Thoracic aorta (tissue), 2 donors: ENCODE measurements around the gene ZNF750. TPM values are rescaled to one million over a fixed set of nuclear protein-coding genes. Genes with fewer than 3 reads are reported as not detected.

Experiments
- ATAC-seq: fragments of 150-250 bp; one replicate; pipeline ENCODE4 v1.8.0; 2017; ENCODE audit warnings: low read depth; ENCODE audit not compliant: insufficient number of reproducible peaks, low FRiP score
- DNase-seq: peaks from one replicate; pipeline ENCODE4 v3.0.0-alpha.2; 2020; ENCODE audit warnings: low spot score
- H3K27ac ChIP-seq, 2 donors: fragments of 200-600 bp; sonication (generic); 1 replicate in 1 of 2; 2 replicates in 1 of 2; pipeline ENCODE4 v1.5.1; 2016; ENCODE audit warnings: mild to moderate bottlenecking in 2 of 2, moderate library complexity in 2 of 2
- H3K27me3 ChIP-seq: fragments of 200-600 bp; sonication (generic); replicated peaks from 2 replicates; pipeline ENCODE4 v1.6.0; 2016; ENCODE audit warnings: mild to moderate bottlenecking; ENCODE audit not compliant: insufficient read depth
- H3K36me3 ChIP-seq: fragments of 200-600 bp; sonication (generic); one replicate; pipeline ENCODE4 v1.5.1; 2016
- H3K4me1 ChIP-seq, 2 donors: fragments of 200-600 bp; sonication (generic); 1 replicate in 1 of 2; 2 replicates in 1 of 2; pipeline versions ENCODE4 v1.5.1 to v1.6.0; 2016; ENCODE audit warnings: low read depth in 2 of 2, mild to moderate bottlenecking in 1 of 2; ENCODE audit not compliant: control insufficient read depth in 1 of 2
- H3K4me3 ChIP-seq: fragments of 200-600 bp; sonication (generic); 2 replicates; pipeline ENCODE4 v1.5.1; 2016; ENCODE audit warnings: mild to moderate bottlenecking
- H3K9me3 ChIP-seq: fragments of 200-600 bp; sonication (generic); 2 replicates; pipeline ENCODE4 v1.5.1; 2016
- CTCF ChIP-seq: fragments of 200-600 bp; sonication (generic); IDR thresholded peaks from one replicate; pipeline ENCODE4 v1.5.1; 2019; ENCODE audit warnings: antibody characterized with exemption
- total RNA-seq, 2 donors: library from RNA; depleted of rRNA; stranded (reverse); fragments of >200 nt; gene quantifications; one replicate each; pipeline versions ENCODE4 v1.1.0 to v1.2.3, GENCODE V29; 2016

The ZNF750 gene
- total RNA-seq, 2 donors from 2014 or later: not detected

GRCh38 chr17:82783498-82783897 lies 56.3 kb downstream of the ZNF750 start:
- Histone ChIP-seq H3K36me3 (peaks cover 17% of the 10 kb centered on the region), H3K4me1 (no peaks in the 10 kb centered on the region), H3K27me3 (no peaks in the 10 kb centered on the region), H3K4me3 (no peak overlapping the region), H3K27ac (no peak overlapping the region), H3K9me3 (no peaks in the 10 kb centered on the region)
- ATAC-seq (no peak), DNase-seq (no peak)
- no peak for TF ChIP-seq CTCF

GRCh38 chr17:82782657-82783207 lies 57.1 kb downstream of the ZNF750 start:
- Histone ChIP-seq H3K36me3 (peaks cover 17% of the 10 kb centered on the region), H3K9me3 (no peaks in the 10 kb centered on the region), H3K4me1 (no peaks in the 10 kb centered on the region), H3K27ac (no peak overlapping the region), H3K4me3 (no peak overlapping the region), H3K27me3 (no peaks in the 10 kb centered on the region)
- DNase-seq: no peak
- no peak for ATAC-seq
- no peak for TF ChIP-seq CTCF

GRCh38 chr17:82781894-82782274 lies 57.9 kb downstream of the ZNF750 start:
- DNase-seq (peak; percentile 32), ATAC-seq (no peak)
- no peak overlapping the region for H3K4me3 ChIP-seq
- no peaks in the 10 kb centered on the region for H3K27me3 ChIP-seq
- no peak overlapping the region for H3K27ac ChIP-seq
- H3K9me3 ChIP-seq: no peaks in the 10 kb centered on the region
- peak; percentile 93 for TF ChIP-seq CTCF
- H3K4me1 ChIP-seq: no peaks in the 10 kb centered on the region
- peaks cover 17% of the 10 kb centered on the region for H3K36me3 ChIP-seq

- TF ChIP-seq CTCF: no peak
- Histone ChIP-seq H3K27me3 (no peaks in the 10 kb centered on the region), H3K27ac (no peak overlapping the region), H3K36me3 (peaks cover 17% of the 10 kb centered on the region), H3K4me1 (no peaks in the 10 kb centered on the region), H3K9me3 (no peaks in the 10 kb centered on the region), H3K4me3 (no peak overlapping the region)
- ATAC-seq (peak; percentile 22), DNase-seq (no peak)
These were observed 58.6 kb downstream of the ZNF750 start for GRCh38 chr17:82780971-82781893.

- Histone ChIP-seq H3K4me3 (no peak overlapping the region), H3K27ac (no peak overlapping the region), H3K27me3 (no peaks in the 10 kb centered on the region), H3K9me3 (no peaks in the 10 kb centered on the region), H3K36me3 (peaks cover 17% of the 10 kb centered on the region), H3K4me1 (no peaks in the 10 kb centered on the region)
- TF ChIP-seq CTCF: no peak
- ATAC-seq: no peak
- no peak for DNase-seq
These were observed 59.6 kb downstream of the ZNF750 start for GRCh38 chr17:82780195-82780594.
